H9 (cell line): ENCODE data around the gene CENPQ. TPM values are rescaled to one million over a fixed set of nuclear protein-coding genes. Genes with fewer than 3 reads are reported as not detected.
"Not testable (repeated sequence)": the region's sequence is repeated elsewhere in the genome, so short reads cannot be mapped to it uniquely, and the experiment has no call there.

Experiments
- DNase-seq: peaks from one replicate; pipeline ENCODE4 v3.0.0-alpha.2; 2017
- H2AFZ ChIP-seq: one replicate; pipeline ENCODE4 v1.6.1; 2013; ENCODE audit warnings: mild to moderate bottlenecking, low read length, control low read depth, moderate library complexity
- H2AK5ac ChIP-seq: 2 replicates; pipeline ENCODE4 v1.6.1; 2013; ENCODE audit warnings: low read length, control low read depth, mixed read lengths; ENCODE audit not compliant: insufficient read length
- H2BK120ac ChIP-seq: one replicate; pipeline ENCODE4 v1.6.1; 2013; ENCODE audit warnings: low read depth, mild to moderate bottlenecking, low read length, control low read depth, inconsistent platforms; ENCODE audit not compliant: poor library complexity, severe bottlenecking
- H2BK12ac ChIP-seq: 2 replicates; pipeline ENCODE4 v1.6.1; 2013; ENCODE audit warnings: low read length, control low read depth, mixed read lengths, low read depth; ENCODE audit not compliant: insufficient read length
- H2BK15ac ChIP-seq: 2 replicates; pipeline ENCODE4 v1.6.1; 2013; ENCODE audit warnings: low read depth, low read length, control low read depth
- H2BK20ac ChIP-seq: one replicate; pipeline ENCODE4 v1.6.1; 2013; ENCODE audit warnings: low read depth, mild to moderate bottlenecking, low read length, control low read depth, inconsistent platforms; ENCODE audit not compliant: poor library complexity, severe bottlenecking
- H2BK5ac ChIP-seq: 2 replicates; pipeline ENCODE4 v1.6.1; 2013; ENCODE audit warnings: low read length, control low read depth, mixed read lengths; ENCODE audit not compliant: insufficient read length
- H3K14ac ChIP-seq: 2 replicates; pipeline ENCODE4 v1.6.1; 2013; ENCODE audit warnings: low read length, control low read depth; ENCODE audit not compliant: insufficient read depth
- H3K18ac ChIP-seq: 2 replicates; pipeline ENCODE4 v1.6.1; 2013; ENCODE audit warnings: low read depth, mild to moderate bottlenecking, mixed read lengths, low read length, control low read depth; ENCODE audit not compliant: insufficient read length
- H3K23ac ChIP-seq: 2 replicates; pipeline ENCODE4 v1.6.1; 2013; ENCODE audit warnings: low read length, control low read depth, mixed read lengths, low read depth; ENCODE audit not compliant: insufficient read length
- H3K23me2 ChIP-seq: 2 replicates; pipeline ENCODE4 v1.6.1; 2013; ENCODE audit warnings: low read depth, mild to moderate bottlenecking, mixed read lengths, low read length, control low read depth; ENCODE audit not compliant: insufficient read length, poor library complexity, severe bottlenecking
- H3K27ac ChIP-seq: 2 replicates; pipeline ENCODE4 v1.5.1; 2013; ENCODE audit warnings: low read length, control low read depth, mixed read lengths, low read depth; ENCODE audit not compliant: insufficient read length
- H3K27me3 ChIP-seq: 2 replicates; pipeline ENCODE4 v1.6.1; 2013; ENCODE audit warnings: low read length, control low read depth, inconsistent platforms; ENCODE audit not compliant: insufficient read depth
- H3K4ac ChIP-seq: 2 replicates; pipeline ENCODE4 v1.6.1; 2013; ENCODE audit warnings: low read depth, mild to moderate bottlenecking, control low read depth, inconsistent platforms, low read length, moderate library complexity
- H3K4me1 ChIP-seq: 2 replicates; pipeline ENCODE4 v1.6.1; 2013; ENCODE audit warnings: low read length, control low read depth, inconsistent platforms; ENCODE audit not compliant: insufficient read depth
- H3K4me2 ChIP-seq: 2 replicates; pipeline ENCODE4 v1.6.1; 2013; ENCODE audit warnings: low read length, control low read depth, mixed read lengths; ENCODE audit not compliant: insufficient read length, insufficient read depth
- H3K56ac ChIP-seq: 2 replicates; pipeline ENCODE4 v1.6.1; 2013; ENCODE audit warnings: low read depth, mild to moderate bottlenecking, mixed read lengths, low read length, control low read depth; ENCODE audit not compliant: insufficient read length
- H3K79me1 ChIP-seq: 2 replicates; pipeline ENCODE4 v1.6.1; 2013; ENCODE audit warnings: low read depth, mild to moderate bottlenecking, moderate library complexity, low read length, control low read depth, inconsistent platforms; ENCODE audit not compliant: insufficient read depth, poor library complexity, severe bottlenecking
- H3K79me2 ChIP-seq: 2 replicates; pipeline ENCODE4 v1.6.1; 2013; ENCODE audit warnings: low read length, control low read depth, inconsistent platforms; ENCODE audit not compliant: insufficient read depth
- H3K9ac ChIP-seq: 2 replicates; pipeline ENCODE4 v1.6.1; 2013; ENCODE audit warnings: low read length, control low read depth, mixed read lengths; ENCODE audit not compliant: insufficient read length; ENCODE audit errors: extremely low read depth
- H3K9me3 ChIP-seq: one replicate; pipeline ENCODE4 v1.6.1; 2013; ENCODE audit warnings: low read depth, low read length, inconsistent platforms; ENCODE audit not compliant: control insufficient read depth
- H3T11ph ChIP-seq: one replicate; pipeline ENCODE4 v1.6.1; 2013; ENCODE audit warnings: mild to moderate bottlenecking, low read length, control low read depth, inconsistent platforms
- H4K20me1 ChIP-seq: one replicate; pipeline ENCODE4 v1.6.1; 2013; ENCODE audit not compliant: control insufficient read depth, insufficient read length, insufficient read depth
- H4K5ac ChIP-seq: 2 replicates; pipeline ENCODE4 v1.6.1; 2013; ENCODE audit warnings: low read depth, mild to moderate bottlenecking, mixed read lengths, low read length, control low read depth; ENCODE audit not compliant: insufficient read length
- H4K8ac ChIP-seq: replicated peaks from 2 replicates; pipeline ENCODE4 v1.6.1; 2013; ENCODE audit warnings: low read length, control low read depth, mixed read lengths, low read depth; ENCODE audit not compliant: insufficient read length
- H4K91ac ChIP-seq: 2 replicates; pipeline ENCODE4 v1.6.1; 2013; ENCODE audit warnings: low read depth, mild to moderate bottlenecking, moderate library complexity, mixed read lengths, low read length, control low read depth; ENCODE audit not compliant: insufficient read length
- H3K27ac Mint-ChIP-seq, 3 experiments: 2 replicates in 2 of 3; 3 replicates in 1 of 3; pipeline ENCODE4 v1.8.0; 2020 to 2021; ENCODE audit warnings: mixed read lengths in 3 of 3, mild to moderate bottlenecking in 1 of 3, moderate library complexity in 1 of 3
- H3K27me3 Mint-ChIP-seq: 2 replicates; pipeline ENCODE4 v1.8.0; 2021; ENCODE audit warnings: low read depth, mild to moderate bottlenecking, moderate library complexity, mixed read lengths
- H3K36me3 Mint-ChIP-seq, 3 experiments: 2 replicates in 2 of 3; 3 replicates in 1 of 3; pipeline ENCODE4 v1.8.0; 2020 to 2021; ENCODE audit warnings: low read depth in 3 of 3, mixed read lengths in 3 of 3; ENCODE audit not compliant: insufficient read depth in 1 of 3
- H3K4me1 Mint-ChIP-seq, 2 experiments: 2 replicates each; pipeline ENCODE4 v1.8.0; 2020; ENCODE audit warnings: mixed read lengths in 2 of 2
- H3K4me3 Mint-ChIP-seq, 2 experiments: 2 replicates in 1 of 2; 3 replicates in 1 of 2; pipeline ENCODE4 v1.8.0; 2020 to 2021; ENCODE audit warnings: mild to moderate bottlenecking in 2 of 2, mixed read lengths in 2 of 2, moderate library complexity in 1 of 2
- H3K9me3 Mint-ChIP-seq, 2 experiments: 2 replicates in 1 of 2; 3 replicates in 1 of 2; pipeline ENCODE4 v1.8.0; 2020; ENCODE audit warnings: mild to moderate bottlenecking in 2 of 2, mixed read lengths in 2 of 2, moderate library complexity in 1 of 2
- WGBS: extraction: QIAGEN DNeasy Blood & Tissue Kit; methylation state at CpG from one replicate; pipeline ENCODE4 v1.1.7; 2013; ENCODE audit warnings: missing lambda C conversion rate, low lambda C conversion rate, mixed read lengths; ENCODE audit not compliant: insufficient read length; ENCODE audit errors: extremely low coverage; 5-methylcytosine and 5-hydroxymethylcytosine counted together
- total RNA-seq: library from RNA; stranded (reverse); gene quantifications from 2 replicates; pipeline ENCODE4 v1.2.1, GENCODE V29; 2021

CENPQ gene
- total RNA-seq, 1 experiment from 2014 or later = 15.5 TPM

GRCh38 chr6:49483380-49483779 lies 20.2 kb downstream of the CENPQ start:
- not testable (repeated sequence) for H3K4ac ChIP-seq, H3K23ac ChIP-seq, H3K79me1 ChIP-seq, H3K4me1 Mint-ChIP-seq, H3K56ac ChIP-seq, H3K9me3 ChIP-seq, H3K18ac ChIP-seq, H3K27me3 Mint-ChIP-seq, H3K14ac ChIP-seq, H4K91ac ChIP-seq, H3K4me3 Mint-ChIP-seq, H3T11ph ChIP-seq, H2BK20ac ChIP-seq, H3K27me3 ChIP-seq, H3K4me2 ChIP-seq, H3K23me2 ChIP-seq, H3K27ac ChIP-seq, H3K79me2 ChIP-seq, H2BK120ac ChIP-seq, H2AK5ac ChIP-seq, H3K27ac Mint-ChIP-seq, H3K9ac ChIP-seq, H4K20me1 ChIP-seq, H2AFZ ChIP-seq, H2BK15ac ChIP-seq, H2BK12ac ChIP-seq, H4K5ac ChIP-seq, H3K4me1 ChIP-seq, H4K8ac ChIP-seq, H2BK5ac ChIP-seq, DNase-seq
- peaks cover 25 to 55% (median 38%) of the 10 kb centered on the region in 3 experiments for H3K36me3 Mint-ChIP-seq
- H3K9me3 Mint-ChIP-seq = peaks cover 10% of the 10 kb centered on the region in 2 experiments; a peak in 4 of 5 replicates
- no CpG with 5 or more reads among the region's 14 CpGs for WGBS
